Liver (tissue), 9 donors: ENCODE measurements around the gene CDH13. TPM values are rescaled to one million over a fixed set of nuclear protein-coding genes. Genes with fewer than 3 reads are reported as not detected.

Experiments used
- DNase-seq: peaks from one replicate; pipeline ENCODE4 v3.0.0-alpha.2; 2017; ENCODE audit warnings: low spot score
- H3K27ac ChIP-seq, 2 donors: one replicate each; pipeline ENCODE4 v1.7.0; 2013; ENCODE audit warnings: inconsistent platforms in 2 of 2, low read length in 2 of 2, control low read depth in 1 of 2, low read depth in 1 of 2, mild to moderate bottlenecking in 1 of 2
- H3K27me3 ChIP-seq, 4 donors: one replicate each; pipeline versions ENCODE4 v1.6.1 to v1.7.0; 2013; ENCODE audit warnings: low read length in 3 of 4, inconsistent platforms in 1 of 4, mild to moderate bottlenecking in 1 of 4, moderate library complexity in 1 of 4; ENCODE audit not compliant: control insufficient read depth in 4 of 4, insufficient read depth in 4 of 4
- H3K36me3 ChIP-seq, 4 donors: one replicate each; pipeline versions ENCODE4 v1.6.1 to v1.7.0; 2013; ENCODE audit warnings: low read length in 3 of 4, mild to moderate bottlenecking in 3 of 4, low read depth in 1 of 4, moderate library complexity in 1 of 4; ENCODE audit not compliant: control insufficient read depth in 4 of 4, insufficient read depth in 3 of 4
- H3K4me1 ChIP-seq, 4 donors: one replicate each; pipeline versions ENCODE4 v1.6.1 to v1.7.0; 2013; ENCODE audit warnings: low read length in 3 of 4, mild to moderate bottlenecking in 3 of 4, moderate library complexity in 1 of 4; ENCODE audit not compliant: control insufficient read depth in 4 of 4, insufficient read depth in 4 of 4
- H3K4me3 ChIP-seq, 3 donors: one replicate each; pipeline versions ENCODE4 v1.6.1 to v1.7.0; 2013; ENCODE audit warnings: low read length in 3 of 3, control low read depth in 1 of 3, low read depth in 1 of 3, mild to moderate bottlenecking in 1 of 3
- H3K9ac ChIP-seq, 2 donors: one replicate each; pipeline ENCODE4 v1.7.0; 2013; ENCODE audit warnings: low read length in 2 of 2, mild to moderate bottlenecking in 2 of 2, moderate library complexity in 2 of 2, control low read depth in 1 of 2, low read depth in 1 of 2
- H3K9me3 ChIP-seq, 4 donors: one replicate each; pipeline versions ENCODE4 v1.6.1 to v1.7.0; 2013; ENCODE audit warnings: low read length in 3 of 4; ENCODE audit not compliant: control insufficient read depth in 4 of 4
- ATF3 ChIP-seq: IDR thresholded peaks from 2 replicates; pipeline ENCODE4 v1.6.1; 2016; ENCODE audit warnings: antibody characterized with exemption
- CTCF ChIP-seq: fragments of 150-350 bp; IDR thresholded peaks from 2 replicates; pipeline ENCODE4 v1.5.1; 2017; ENCODE audit warnings: improper control_type of control experiment, low read depth, low read length; ENCODE audit not compliant: missing input control
- EGR1 ChIP-seq, 2 donors: IDR thresholded peaks; 2 replicates each; pipeline ENCODE4 v1.6.1; 2016 to 2018; ENCODE audit warnings: antibody characterized with exemption in 2 of 2, low read depth in 2 of 2
- FOXA1 ChIP-seq: IDR thresholded peaks from 2 replicates; pipeline ENCODE4 v1.6.1; 2016; ENCODE audit warnings: antibody characterized with exemption
- FOXA2 ChIP-seq: IDR thresholded peaks from 2 replicates; pipeline ENCODE4 v1.6.1; 2016; ENCODE audit warnings: antibody characterized with exemption
- GABPA ChIP-seq, 2 donors: IDR thresholded peaks in 1 of 2; conservative IDR thresholded peaks in 1 of 2; 2 replicates each; pipeline ENCODE4 v1.6.1; 2016; ENCODE audit warnings: antibody characterized with exemption in 2 of 2, mild to moderate bottlenecking in 1 of 2, moderate library complexity in 1 of 2
- HNF4A ChIP-seq, 2 donors: conservative IDR thresholded peaks; 2 replicates each; pipeline ENCODE4 v1.6.1; 2016; ENCODE audit warnings: antibody characterized with exemption in 2 of 2, mild to moderate bottlenecking in 2 of 2
- HNF4G ChIP-seq: IDR thresholded peaks from 2 replicates; pipeline ENCODE4 v1.6.1; 2016; ENCODE audit warnings: antibody characterized with exemption
- JUND ChIP-seq, 2 donors: IDR thresholded peaks; 2 replicates each; pipeline ENCODE4 v1.6.1; 2016; ENCODE audit warnings: antibody characterized with exemption in 2 of 2
- MAX ChIP-seq: IDR thresholded peaks from 2 replicates; pipeline ENCODE4 v1.6.1; 2016; ENCODE audit warnings: antibody characterized with exemption
- NR2F2 ChIP-seq: IDR thresholded peaks from 2 replicates; pipeline ENCODE4 v1.6.1; 2016; ENCODE audit warnings: antibody characterized with exemption
- RAD21 ChIP-seq, 2 donors: IDR thresholded peaks; 2 replicates each; pipeline ENCODE4 v1.6.1; 2016; ENCODE audit warnings: antibody characterized with exemption in 2 of 2, mild to moderate bottlenecking in 2 of 2
- REST ChIP-seq: IDR thresholded peaks from 2 replicates; pipeline ENCODE4 v1.6.1; 2016; ENCODE audit warnings: antibody characterized with exemption, mild to moderate bottlenecking
- RXRA ChIP-seq, 2 donors: IDR thresholded peaks; 2 replicates each; pipeline ENCODE4 v1.6.1; 2017 to 2018; ENCODE audit warnings: antibody characterized with exemption in 2 of 2, mild to moderate bottlenecking in 1 of 2
- SP1 ChIP-seq: IDR thresholded peaks from 2 replicates; pipeline ENCODE4 v1.6.1; 2018; ENCODE audit warnings: antibody characterized with exemption, mild to moderate bottlenecking
- TAF1 ChIP-seq: conservative IDR thresholded peaks from 2 replicates; pipeline ENCODE4 v1.6.1; 2016; ENCODE audit warnings: antibody characterized with exemption, mild to moderate bottlenecking
- YY1 ChIP-seq: IDR thresholded peaks from 2 replicates; pipeline ENCODE4 v1.6.1; 2016; ENCODE audit warnings: antibody characterized with exemption, mild to moderate bottlenecking
- ZBTB33 ChIP-seq: IDR thresholded peaks from 2 replicates; pipeline ENCODE4 v1.6.1; 2016; ENCODE audit warnings: antibody characterized with exemption
- WGBS: extraction: QIAGEN DNeasy Blood & Tissue Kit; methylation state at CpG from one replicate; pipeline ENCODE4 v1.1.7; 2013; 5-methylcytosine and 5-hydroxymethylcytosine counted together
- polyA plus RNA-seq, 2 donors: library from polyadenylated mRNA; stranded (reverse) in 1 of 2; unstranded in 1 of 2; fragments of 200-250 nt in 1 of 2; fragments of >200 nt in 1 of 2; fragmentation: Nextera tagmentation in 1 of 2; extraction: Ambion mirVana in 1 of 2; gene quantifications; one replicate each; pipeline versions ENCODE4 v1.2.1 to v1.2.3, GENCODE V29; 2013 to 2015
- total RNA-seq, 2 donors: library from RNA; depleted of rRNA; stranded (reverse); fragments of >200 nt; gene quantifications; one replicate each; pipeline ENCODE4 v1.2.3, GENCODE V29; 2014
- donor health status: healthy.
- donor health status: healthy.
- donor health status: healthy.
- donor health status: healthy.
- donor health status: healthy.

Gene CDH13
- total and polyA plus RNA-seq, 4 donors, result 0.21 to 1.5 (median 0.58) TPM

GRCh38 chr16:83269048-83269447, 642.3 kb downstream of the CDH13 start:
- no peaks in the 10 kb centered on the region for H3K36me3 ChIP-seq
- no peak for DNase-seq
- H3K4me1 ChIP-seq, result no peaks in the 10 kb centered on the region
- peaks cover 0 to 5% (median 0%) of the 10 kb centered on the region in 4 donors for H3K27me3 ChIP-seq
- no peak overlapping the region for H3K9ac ChIP-seq
- H3K4me3 ChIP-seq, result no peak overlapping the region
- H3K27ac ChIP-seq, result no peak overlapping the region
- no peak for TF ChIP-seq RXRA (IDR thresholded peaks at IDR 0.05)
- H3K9me3 ChIP-seq, result no peaks in the 10 kb centered on the region

GRCh38 chr16:83269541-83269940, 642.8 kb downstream of the CDH13 start:
- H3K27ac ChIP-seq, result no peak overlapping the region
- DNase-seq, result no peak
- WGBS, result 55% methylated on average over 2 of the region's 2 CpGs

More at GRCh38 chr16:83269541-83269940, 642.8 kb downstream of the CDH13 start:
- Histone ChIP-seq H3K27me3 (peaks cover 0 to 5% (median 0%) of the 10 kb centered on the region in 4 donors), H3K4me1 (no peaks in the 10 kb centered on the region), H3K9me3 (no peaks in the 10 kb centered on the region), H3K9ac (no peak overlapping the region), H3K36me3 (no peaks in the 10 kb centered on the region), H3K4me3 (no peak overlapping the region)
- TF ChIP-seq TAF1 (no peak), GABPA (IDR thresholded peaks at IDR 0.05 in 1 of 2, conservative IDR thresholded peaks at IDR 0.05 in 1 of 2) (no peak), FOXA1 (no peak), REST (no peak), FOXA2 (no peak), HNF4G (no peak), SP1 (no peak), ATF3 (no peak), HNF4A (conservative IDR thresholded peaks at IDR 0.05) (no peak), MAX (no peak), JUND (IDR thresholded peaks at IDR 0.05) (no peak), NR2F2 (no peak), ZBTB33 (no peak), RAD21 (IDR thresholded peaks at IDR 0.05) (no peak), CTCF (no peak), RXRA (IDR thresholded peaks at IDR 0.05) (no peak), EGR1 (IDR thresholded peaks at IDR 0.05; ENCODE audit: low read depth in 2 of 2) (no peak), YY1 (no peak)
